Activated naive CD4-positive, alpha-beta T cell treated with anti-CD3 and anti-CD28 coated beads, Interleukin-2, amount 50 U/mL, for 72 hours (primary cell): ENCODE data around the gene DPP3. TPM values are rescaled to one million over a fixed set of nuclear protein-coding genes. Genes with fewer than 3 reads are reported as not detected.
"Not testable (repeated sequence)": the region's sequence is repeated elsewhere in the genome, so short reads cannot be mapped to it uniquely, and the experiment has no call there.

Experiments used
- ATAC-seq, 2 donors: fragments of 150-1000 bp; cut with Tn5 transposase; 2 replicates each; pipeline ENCODE4 v1.10.0; 2021; ENCODE audit warnings: mild to moderate bottlenecking in 2 of 2, moderate library complexity in 2 of 2
- DNase-seq, 2 donors: peaks; one replicate each; pipeline ENCODE4 v3.0.0; 2021 to 2022; ENCODE audit warnings: low spot score in 2 of 2
- H3K27ac Mint-ChIP-seq, 2 donors: one replicate each; pipeline ENCODE4 v1.8.0; 2022; ENCODE audit warnings: mild to moderate bottlenecking in 2 of 2, mixed read lengths in 2 of 2
- H3K36me3 Mint-ChIP-seq, 2 donors: one replicate each; pipeline ENCODE4 v1.8.0; 2022; ENCODE audit warnings: mixed read lengths in 2 of 2
- H3K9me3 Mint-ChIP-seq, 2 donors: one replicate each; pipeline ENCODE4 v1.8.0; 2022; ENCODE audit warnings: mixed read lengths in 2 of 2
- total RNA-seq, 2 donors: library from RNA; stranded (reverse); gene quantifications; one replicate each; pipeline ENCODE4 v1.2.3, GENCODE V29; 2022

DPP3 gene
- total RNA-seq, 2 donors from 2014 or later = 60.4 to 96.4 TPM

GRCh38 chr11:66459138-66459778, 21.0 kb upstream of the DPP3 start:
- Mint-ChIP-seq H3K27ac (peak overlapping the region in 1 of 2 donors; percentile 44), H3K9me3 (peaks cover 0 to 13% of the 10 kb centered on the region in 2 donors), H3K36me3 (peaks cover 0 to 4% of the 10 kb centered on the region in 2 donors)
- ATAC-seq (peak; percentile 41 to 75), DNase-seq (no peak)

DNA sequence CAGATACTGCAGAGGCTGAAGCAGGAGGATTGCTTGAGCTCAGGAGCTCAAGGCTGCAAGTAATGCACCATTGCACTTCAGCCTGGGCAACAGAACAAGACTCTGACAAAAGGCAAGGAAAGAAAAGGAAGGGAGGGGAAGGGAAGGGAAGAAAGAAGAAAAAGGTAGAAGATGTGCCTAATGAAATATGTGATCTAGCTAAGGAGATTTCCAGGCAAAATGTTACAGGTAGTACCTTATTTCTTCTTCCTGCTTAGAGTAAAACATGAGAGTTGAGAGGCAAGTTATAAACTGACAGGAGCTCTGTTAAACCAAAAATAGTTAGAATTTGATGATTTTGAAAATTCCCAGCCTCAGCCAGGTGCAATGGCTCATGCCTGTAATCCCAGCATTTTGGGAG, 18.2 kb upstream of the DPP3 start:
- H3K36me3 Mint-ChIP-seq = peaks cover 0 to 4% of the 10 kb centered on the region in 2 donors
- DNase-seq = no peak
- ATAC-seq = no peak
- H3K9me3 Mint-ChIP-seq = peaks cover 0 to 13% of the 10 kb centered on the region in 2 donors
- peak overlapping the region in 1 of 2 donors; percentile 8 for H3K27ac Mint-ChIP-seq

- Mint-ChIP-seq H3K9me3 (peaks cover 0 to 13% of the 10 kb centered on the region in 2 donors), H3K36me3 (peaks cover 0 to 4% of the 10 kb centered on the region in 2 donors), H3K27ac (peak overlapping the region; percentile 8 to 69)
- DNase-seq = no peak
- ATAC-seq = no peak
Observed at GRCh38 chr11:66462911-66463310, 17.3 kb upstream of the DPP3 start.

GRCh38 chr11:66464116-66464515, 16.1 kb upstream of the DPP3 start:
- not testable (repeated sequence) for H3K36me3 Mint-ChIP-seq, DNase-seq, ATAC-seq, H3K27ac Mint-ChIP-seq
- peaks cover 0 to 13% of the 10 kb centered on the region in 2 donors for H3K9me3 Mint-ChIP-seq

DNA sequence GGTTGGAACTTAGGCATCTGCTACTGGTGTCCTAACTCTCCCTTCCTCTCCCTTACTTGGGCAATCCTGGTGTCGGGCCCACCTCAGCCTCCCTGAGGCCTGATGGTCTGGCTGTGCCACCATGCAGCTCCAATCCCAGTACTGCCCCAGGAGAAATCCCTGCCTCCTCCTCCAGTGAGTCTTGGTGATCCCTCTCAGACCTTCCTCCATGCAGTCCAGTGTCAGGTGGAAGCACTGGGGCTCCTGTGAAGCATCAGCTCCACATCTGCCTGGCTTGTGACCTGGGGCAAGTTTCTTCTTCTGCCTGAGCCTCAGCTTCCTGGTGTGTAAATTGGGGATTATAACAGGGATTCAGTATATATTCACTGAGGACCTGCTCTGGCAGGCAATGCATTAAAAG, 15.3 kb upstream of the DPP3 start:
- Mint-ChIP-seq H3K9me3 (peaks cover 0 to 13% of the 10 kb centered on the region in 2 donors), H3K27ac (no peak overlapping the region), H3K36me3 (peaks cover 0 to 4% of the 10 kb centered on the region in 2 donors)
- DNase-seq = no peak
- ATAC-seq = no peak

DNA sequence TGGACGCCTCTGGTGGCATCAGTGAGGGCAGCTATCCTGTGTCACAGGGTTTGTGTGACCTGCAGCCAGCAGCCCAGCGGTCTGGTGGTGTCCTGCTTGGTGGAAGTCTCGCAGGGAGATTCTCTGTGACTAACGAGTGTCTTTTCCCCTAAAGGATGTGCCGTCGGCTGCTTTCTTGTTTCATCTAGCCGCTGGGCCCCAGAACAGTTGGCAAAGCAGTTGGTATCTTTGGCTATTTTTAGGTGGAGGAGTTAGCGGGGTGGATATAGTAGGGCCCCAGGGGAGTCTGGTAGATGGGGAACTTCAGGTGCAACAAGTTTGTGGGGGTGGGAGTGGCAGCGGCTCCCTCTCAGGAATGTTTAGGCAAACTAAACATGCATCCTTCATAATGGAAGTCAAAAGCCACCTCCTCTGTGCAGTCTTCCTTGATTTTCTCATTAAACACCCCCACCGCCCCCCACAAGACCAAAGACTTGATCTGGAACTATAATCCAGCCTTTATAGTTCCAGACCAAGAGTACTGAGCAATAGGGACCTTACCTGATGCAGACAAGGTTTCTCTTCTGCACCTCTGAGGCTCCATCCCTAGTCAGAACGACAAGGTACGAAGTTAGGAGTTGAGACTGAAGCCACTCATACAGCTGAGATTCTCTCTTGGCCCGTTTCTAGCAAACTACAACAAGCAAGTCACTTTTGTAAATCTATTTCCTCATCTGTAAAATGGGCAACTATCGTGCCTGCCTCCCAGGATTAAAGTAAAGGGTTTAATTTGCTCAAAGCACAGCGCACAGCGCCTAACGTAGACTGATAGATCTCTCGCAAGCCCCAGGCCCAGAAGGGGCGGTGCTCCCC, 14.6 kb upstream of the DPP3 start:
- Mint-ChIP-seq H3K36me3 (peaks cover 0 to 4% of the 10 kb centered on the region in 2 donors), H3K27ac (peak overlapping the region; percentile 65 to 76), H3K9me3 (peaks cover 0 to 13% of the 10 kb centered on the region in 2 donors)
- ATAC-seq (no peak), DNase-seq (no peak)

- peaks cover 0 to 4% of the 10 kb centered on the region in 2 donors for H3K36me3 Mint-ChIP-seq
- peak; percentile 86 to 93 for ATAC-seq
- peak within 1 kb of the TSS; percentile 82 to 93 for H3K27ac Mint-ChIP-seq
- DNase-seq = peak; percentile 91 to 95
- peaks cover 0 to 13% of the 10 kb centered on the region in 2 donors for H3K9me3 Mint-ChIP-seq
Observed at GRCh38 chr11:66466225-66467033, 13.8 kb upstream of the DPP3 start, which contains the start of gene PELI3. Gene PELI3, plus strand, starts transcription at chr11:66466905. Its CDS starts 1,224 bp downstream, at chr11:66468129.

DNA sequence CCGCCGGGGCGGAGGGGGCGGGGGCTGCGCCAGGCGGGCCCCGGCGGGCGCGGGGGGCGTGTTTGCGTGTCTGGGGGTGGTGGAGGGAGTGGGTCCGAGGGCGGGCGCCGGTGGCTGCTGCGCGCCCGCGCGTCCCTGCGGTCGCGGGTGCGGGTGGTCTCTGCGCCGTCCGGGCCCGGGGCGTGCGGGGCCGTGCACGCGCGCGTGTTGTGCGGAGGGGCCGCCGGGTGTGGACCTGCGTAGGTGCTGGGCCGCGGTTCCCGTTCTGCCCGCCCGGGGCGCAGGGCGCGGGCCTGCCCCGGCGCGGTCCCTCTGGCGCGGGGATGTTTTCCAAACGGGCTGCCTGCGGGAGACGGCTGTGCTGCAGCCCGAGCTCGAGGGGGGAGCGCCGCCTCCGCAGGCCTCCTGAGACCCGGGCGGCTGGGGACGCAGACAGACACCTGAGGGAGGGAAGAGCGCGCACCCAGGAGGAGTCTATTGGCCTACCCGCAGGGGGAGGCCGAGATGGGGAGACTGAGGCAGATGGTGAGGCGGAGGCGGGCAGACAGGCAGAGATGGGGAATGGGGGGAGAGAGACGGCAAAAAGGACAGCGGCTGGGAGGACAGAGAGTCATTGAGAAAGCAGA, 13.1 kb upstream of the DPP3 start:
- ATAC-seq (peak; percentile 47 to 58), DNase-seq (peak in 1 of 2 donors; percentile 57)
- peaks cover 0 to 13% of the 10 kb centered on the region in 2 donors for H3K9me3 Mint-ChIP-seq
- peak overlapping the region; percentile 82 to 93 for H3K27ac Mint-ChIP-seq
- H3K36me3 Mint-ChIP-seq = peaks cover 0 to 2% of the 10 kb centered on the region in 2 donors

GRCh38 chr11:66467756-66468155, 12.5 kb upstream of the DPP3 start:
- Mint-ChIP-seq H3K27ac (peak overlapping the region; percentile 82 to 93), H3K36me3 (no peaks in the 10 kb centered on the region), H3K9me3 (peaks cover 0 to 7% of the 10 kb centered on the region in 2 donors)
- ATAC-seq (peak in 1 of 2 donors; percentile 41), DNase-seq (no peak)

GRCh38 chr11:66468691-66469090, 11.5 kb upstream of the DPP3 start:
- DNase-seq (no peak), ATAC-seq (no peak)
- Mint-ChIP-seq H3K36me3 (no peaks in the 10 kb centered on the region), H3K27ac (no peak overlapping the region), H3K9me3 (no peaks in the 10 kb centered on the region)

DNA sequence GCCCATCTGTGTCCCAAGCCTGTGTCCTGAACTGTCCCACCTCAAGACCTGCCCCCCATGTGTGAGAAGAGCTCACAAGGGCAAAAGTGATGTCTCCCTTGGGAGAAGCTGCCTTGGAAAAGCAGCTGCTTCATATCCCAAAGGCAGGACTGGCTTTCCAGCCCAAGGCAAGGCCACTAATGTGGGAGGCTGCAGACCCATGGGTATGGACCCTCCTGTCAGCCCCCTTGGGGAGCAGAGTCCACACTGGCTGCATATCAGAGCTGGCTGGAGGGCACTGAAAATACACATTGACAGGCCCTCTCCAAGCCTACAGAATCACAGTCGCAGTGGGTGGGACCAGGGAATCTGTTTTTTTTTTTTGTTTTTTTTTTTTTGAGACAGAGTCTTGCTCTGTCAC, 10.8 kb upstream of the DPP3 start:
- no peak for ATAC-seq
- no peak overlapping the region for H3K27ac Mint-ChIP-seq
- no peaks in the 10 kb centered on the region for H3K36me3 Mint-ChIP-seq
- no peak for DNase-seq
- H3K9me3 Mint-ChIP-seq = no peaks in the 10 kb centered on the region

DNA sequence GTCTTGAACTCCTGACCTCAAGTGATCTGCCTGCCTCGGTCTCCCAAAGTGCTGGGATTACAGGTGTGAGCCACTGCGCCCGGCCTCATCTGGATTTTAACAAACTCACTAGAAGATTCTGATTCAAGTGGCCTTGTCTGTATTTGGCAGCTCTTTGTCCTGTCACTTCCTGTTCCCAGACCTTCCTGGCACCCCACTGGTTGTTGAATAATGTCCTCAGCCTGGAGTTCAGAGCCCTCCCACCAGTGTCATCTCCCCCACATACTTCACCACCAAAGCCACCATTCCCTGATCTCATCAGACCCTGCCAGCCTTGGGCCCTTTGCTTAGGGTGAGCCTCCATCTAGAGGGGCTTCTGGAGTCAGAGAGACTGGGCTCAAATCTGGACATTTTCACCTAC, 10.2 kb upstream of the DPP3 start:
- no peaks in the 10 kb centered on the region for H3K9me3 Mint-ChIP-seq
- no peak for ATAC-seq
- H3K36me3 Mint-ChIP-seq = no peaks in the 10 kb centered on the region
- DNase-seq = no peak
- peak overlapping the region in 1 of 2 donors; percentile 13 for H3K27ac Mint-ChIP-seq

- no peaks in the 10 kb centered on the region for H3K36me3 Mint-ChIP-seq
- no peaks in the 10 kb centered on the region for H3K9me3 Mint-ChIP-seq
- DNase-seq (no peak), ATAC-seq (no peak)
- H3K27ac Mint-ChIP-seq = no peak overlapping the region
Observed at GRCh38 chr11:66471142-66471541, 9.1 kb upstream of the DPP3 start.

DNA sequence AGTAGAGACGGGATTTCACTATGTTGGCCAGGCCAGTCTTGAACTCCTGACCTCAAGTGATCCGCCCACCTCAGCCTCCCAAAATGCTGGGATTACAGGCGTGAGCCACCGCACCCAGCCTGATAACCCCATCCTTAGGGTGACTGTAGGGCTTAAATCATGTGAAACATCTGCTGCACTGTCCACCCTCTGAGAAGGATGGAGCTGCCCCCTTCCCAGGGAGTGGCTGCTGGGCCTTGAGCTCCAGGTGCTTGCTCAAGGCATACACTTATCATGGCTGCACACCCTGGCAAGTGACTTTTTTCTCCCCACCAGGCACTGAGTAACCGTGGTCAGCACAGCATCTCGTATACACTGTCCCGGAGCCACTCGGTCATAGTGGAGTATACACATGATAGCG, 8.2 kb upstream of the DPP3 start:
- no peak for DNase-seq
- Mint-ChIP-seq H3K36me3 (no peaks in the 10 kb centered on the region), H3K9me3 (no peaks in the 10 kb centered on the region), H3K27ac (no peak overlapping the region)
- ATAC-seq = no peak

DNA sequence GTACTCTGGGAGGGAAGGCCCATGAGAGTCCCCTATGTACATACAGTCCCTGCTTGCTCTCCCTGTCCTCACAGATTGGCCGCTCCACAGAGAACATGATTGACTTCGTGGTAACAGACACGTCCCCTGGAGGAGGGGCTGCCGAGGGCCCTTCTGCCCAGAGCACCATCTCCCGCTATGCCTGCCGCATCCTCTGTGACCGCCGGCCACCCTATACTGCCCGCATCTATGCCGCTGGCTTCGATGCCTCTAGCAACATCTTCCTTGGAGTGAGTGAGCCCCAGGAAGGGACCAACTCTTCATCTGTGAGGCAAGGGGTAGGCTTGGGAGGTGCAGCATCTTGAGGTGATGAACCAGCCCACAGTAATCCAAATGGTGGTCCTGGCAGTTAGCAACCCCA, 7.1 kb upstream of the DPP3 start:
- Mint-ChIP-seq H3K27ac (no peak overlapping the region), H3K9me3 (no peaks in the 10 kb centered on the region), H3K36me3 (no peaks in the 10 kb centered on the region)
- DNase-seq (no peak), ATAC-seq (no peak)
